Right lobe of liver (tissue), 4 donors: ENCODE measurements around the gene REC114.

Experiments used
- POLR2A ChIP-seq: fragments of 450-650 bp; IDR thresholded peaks from one replicate; pipeline ENCODE4 v1.6.1; 2017; ENCODE audit warnings: antibody characterized with exemption, mild to moderate bottlenecking
- TF ChIP-seq, protein P1 (sequence below), 4 donors: fragments of 200-600 bp in 3 of 4; fragments of 450-650 bp in 1 of 4; IDR thresholded peaks; one replicate each; pipeline versions ENCODE4 v1.5.1 to v1.8.0; 2016 to 2022; ENCODE audit warnings: antibody characterized with exemption in 4 of 4, mild to moderate bottlenecking in 2 of 4
- donor health status: DM: no; HTN: no; CAD: no.
- donor health status: DM: no; HTN: no; CAD: no.
- donor health status: DM: no; HTN: yes; CAD: no.

DNA sequence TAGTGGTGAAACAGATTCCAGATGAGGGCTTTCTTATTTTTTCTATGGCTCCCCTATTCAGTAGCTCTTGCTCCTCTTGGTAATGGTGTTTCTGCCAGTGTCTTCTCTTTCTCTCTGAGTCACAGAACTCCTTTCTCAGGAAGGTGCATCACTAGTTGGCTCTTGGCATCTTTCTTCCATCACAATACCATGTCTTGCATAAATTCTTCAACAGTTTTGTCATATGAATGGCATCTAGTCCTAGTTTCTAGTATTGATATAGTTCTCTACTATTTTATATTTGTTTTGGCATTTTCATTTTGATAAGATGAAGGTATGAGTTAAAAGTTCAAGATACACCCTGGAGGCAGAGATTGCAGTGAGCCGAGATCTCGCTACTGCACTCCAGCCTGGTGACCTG, 51.0 kb downstream of the REC114 start:
- TF ChIP-seq POLR2A = no peak
- TF ChIP-seq, protein P1, sequence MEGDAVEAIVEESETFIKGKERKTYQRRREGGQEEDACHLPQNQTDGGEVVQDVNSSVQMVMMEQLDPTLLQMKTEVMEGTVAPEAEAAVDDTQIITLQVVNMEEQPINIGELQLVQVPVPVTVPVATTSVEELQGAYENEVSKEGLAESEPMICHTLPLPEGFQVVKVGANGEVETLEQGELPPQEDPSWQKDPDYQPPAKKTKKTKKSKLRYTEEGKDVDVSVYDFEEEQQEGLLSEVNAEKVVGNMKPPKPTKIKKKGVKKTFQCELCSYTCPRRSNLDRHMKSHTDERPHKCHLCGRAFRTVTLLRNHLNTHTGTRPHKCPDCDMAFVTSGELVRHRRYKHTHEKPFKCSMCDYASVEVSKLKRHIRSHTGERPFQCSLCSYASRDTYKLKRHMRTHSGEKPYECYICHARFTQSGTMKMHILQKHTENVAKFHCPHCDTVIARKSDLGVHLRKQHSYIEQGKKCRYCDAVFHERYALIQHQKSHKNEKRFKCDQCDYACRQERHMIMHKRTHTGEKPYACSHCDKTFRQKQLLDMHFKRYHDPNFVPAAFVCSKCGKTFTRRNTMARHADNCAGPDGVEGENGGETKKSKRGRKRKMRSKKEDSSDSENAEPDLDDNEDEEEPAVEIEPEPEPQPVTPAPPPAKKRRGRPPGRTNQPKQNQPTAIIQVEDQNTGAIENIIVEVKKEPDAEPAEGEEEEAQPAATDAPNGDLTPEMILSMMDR (IDR thresholded peaks at IDR 0.05) = no peak
